GM19099 (cell line): Measurements from ENCODE around the gene NKAIN1.

Experiments
- POLR2A ChIP-seq: IDR thresholded peaks from 3 replicates; pipeline ENCODE4 v1.6.1; 2011; ENCODE audit warnings: low read depth; ENCODE audit not compliant: insufficient read length; ENCODE audit errors: extremely low read depth

The NKAIN1 gene

GRCh38 chr1:31214316-31215064, 25.2 kb downstream of the NKAIN1 start:
- TF ChIP-seq POLR2A, result no peak

DNA sequence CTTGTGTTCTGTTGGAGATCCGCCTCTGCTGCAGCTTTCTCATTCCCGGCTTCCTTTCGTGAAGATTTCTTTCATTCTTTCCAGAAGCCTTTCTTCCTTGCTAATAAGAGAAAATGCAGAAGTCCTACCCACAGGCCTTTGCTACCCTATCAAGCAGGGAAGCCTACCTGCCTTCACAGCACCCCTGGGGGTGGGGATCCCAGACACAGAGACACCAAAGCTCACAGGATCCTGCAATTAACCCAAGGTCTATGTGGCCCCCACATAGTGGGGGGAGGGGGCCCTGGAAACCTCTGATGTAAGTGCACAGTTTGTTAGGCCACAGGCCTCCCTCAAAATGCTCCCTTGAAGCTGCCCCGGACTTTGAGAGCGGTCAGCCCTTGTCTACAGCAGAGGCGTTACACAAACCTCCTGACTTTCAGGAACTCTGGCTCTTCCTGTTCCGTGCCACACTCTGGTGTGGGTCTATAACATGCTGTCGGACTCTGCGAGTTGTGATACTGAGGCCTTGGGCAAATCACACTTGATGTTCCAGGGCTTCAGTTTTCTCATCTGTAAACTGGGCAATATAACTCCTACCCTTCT, 31.2 kb downstream of the NKAIN1 start:
- no peak for TF ChIP-seq POLR2A

DNA sequence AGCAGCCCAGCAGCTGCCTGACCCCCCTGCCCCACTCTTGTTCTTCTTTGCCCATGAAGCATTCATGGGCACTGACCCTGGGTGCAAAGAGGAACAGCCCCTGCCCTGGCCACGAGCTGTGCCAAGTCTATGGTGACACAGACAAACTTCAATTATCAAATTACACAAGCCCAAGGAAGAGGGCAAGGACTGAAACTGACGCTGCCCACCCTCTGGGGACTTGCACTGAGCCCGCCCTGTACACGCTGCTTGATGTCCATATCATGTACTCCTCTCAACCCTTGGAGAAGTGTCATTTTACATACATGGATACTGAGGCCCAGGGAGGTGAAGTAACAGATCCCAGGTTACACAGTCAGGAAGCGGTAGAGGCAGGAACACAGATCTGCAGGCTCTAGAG, 32.1 kb downstream of the NKAIN1 start:
- no peak for TF ChIP-seq POLR2A

- TF ChIP-seq POLR2A, result no peak
These were observed 32.6 kb downstream of the NKAIN1 start for GRCh38 chr1:31207046-31207445.

DNA sequence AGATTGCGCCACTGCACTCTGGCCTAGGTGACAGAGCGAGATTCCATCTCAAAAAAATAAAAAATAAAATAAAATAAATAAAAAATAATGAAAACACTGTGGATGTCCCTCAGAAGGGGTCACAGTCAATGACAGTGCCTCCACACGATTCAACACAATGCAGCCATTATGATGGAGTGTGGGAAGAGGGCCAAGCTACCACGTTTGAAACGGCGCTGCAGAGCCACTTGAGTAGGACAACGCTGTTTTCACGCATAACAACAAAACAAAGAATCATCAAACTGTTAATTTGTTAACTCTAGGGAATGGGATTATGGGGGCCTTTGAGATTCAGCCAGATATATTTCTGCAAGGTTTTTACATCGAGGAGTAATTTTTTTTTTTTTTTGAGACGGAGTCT, 36.5 kb downstream of the NKAIN1 start:
- no peak for TF ChIP-seq POLR2A

DNA sequence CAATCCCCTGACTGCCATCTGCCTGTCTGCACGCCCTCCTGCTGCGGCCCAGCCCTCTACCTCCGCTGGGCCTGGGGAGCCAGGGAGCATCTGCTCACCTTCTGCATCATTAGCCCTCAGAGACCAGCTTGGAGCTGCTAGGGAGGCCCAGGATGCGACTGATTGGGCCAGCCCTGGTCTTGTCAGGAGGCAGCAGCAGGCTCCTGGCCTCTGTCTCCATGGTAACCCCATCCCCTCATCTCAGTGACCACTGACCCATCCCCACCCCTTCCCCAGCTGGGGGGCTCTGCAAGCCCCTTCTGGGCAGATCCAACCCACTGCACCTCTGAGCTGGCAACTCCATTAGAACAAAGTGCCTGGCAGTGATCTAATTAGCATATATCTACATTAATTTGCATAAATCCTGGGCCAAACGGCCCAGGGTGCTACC, 37.7 kb downstream of the NKAIN1 start:
- TF ChIP-seq POLR2A, result no peak

GRCh38 chr1:31199949-31200348, 39.7 kb downstream of the NKAIN1 start:
- TF ChIP-seq POLR2A, result no peak

DNA sequence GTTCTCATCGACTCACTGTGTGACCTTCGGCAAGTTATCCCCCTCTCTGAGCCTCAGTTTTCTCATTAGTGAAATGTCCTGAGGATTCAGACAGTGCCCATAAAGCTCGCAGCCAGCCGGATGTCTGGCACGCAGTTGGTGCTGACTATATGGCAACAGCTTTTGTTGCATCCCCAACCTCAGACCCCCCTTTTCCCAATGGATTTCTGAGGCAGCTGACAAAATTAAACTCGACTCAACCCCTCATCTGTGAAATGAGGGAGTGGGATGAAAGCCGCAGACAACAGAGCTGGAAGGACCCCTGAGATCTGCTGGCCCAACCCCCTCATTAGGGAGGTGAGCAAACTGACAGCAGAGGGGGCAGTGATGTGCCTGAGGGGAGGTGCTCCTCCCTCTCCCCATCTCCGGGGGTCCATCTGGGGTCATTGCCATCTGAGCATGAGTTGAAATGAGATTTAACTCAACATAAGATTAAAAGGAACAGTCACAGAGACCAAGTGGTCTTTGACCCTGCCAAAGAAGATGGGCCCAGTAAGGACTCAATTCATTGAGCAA, 40.4 kb downstream of the NKAIN1 start:
- no peak for TF ChIP-seq POLR2A

- no peak for TF ChIP-seq POLR2A
These were observed 41.1 kb downstream of the NKAIN1 start for GRCh38 chr1:31198600-31198999.

DNA sequence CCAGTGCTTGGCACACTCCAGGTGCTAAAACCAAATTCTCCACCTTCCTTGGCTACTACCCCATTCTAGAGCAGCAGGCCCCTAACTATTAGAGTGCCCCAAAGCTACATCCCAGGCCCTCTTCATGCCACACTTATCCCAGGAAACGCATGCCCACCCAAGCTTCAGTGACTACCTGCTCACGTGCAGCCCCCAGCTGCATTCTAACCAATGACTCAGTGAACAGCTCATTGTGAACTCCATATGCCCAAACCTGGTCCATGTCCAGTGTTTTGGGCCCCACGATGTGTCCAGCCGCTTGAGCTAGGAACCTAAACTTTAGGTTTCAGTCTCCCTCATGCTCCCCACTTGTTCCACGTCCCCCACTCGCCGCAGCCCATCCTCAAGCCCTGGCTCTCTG, 41.5 kb downstream of the NKAIN1 start:
- TF ChIP-seq POLR2A, result no peak

GRCh38 chr1:31196685-31197084, 43.0 kb downstream of the NKAIN1 start:
- TF ChIP-seq POLR2A, result no peak

DNA sequence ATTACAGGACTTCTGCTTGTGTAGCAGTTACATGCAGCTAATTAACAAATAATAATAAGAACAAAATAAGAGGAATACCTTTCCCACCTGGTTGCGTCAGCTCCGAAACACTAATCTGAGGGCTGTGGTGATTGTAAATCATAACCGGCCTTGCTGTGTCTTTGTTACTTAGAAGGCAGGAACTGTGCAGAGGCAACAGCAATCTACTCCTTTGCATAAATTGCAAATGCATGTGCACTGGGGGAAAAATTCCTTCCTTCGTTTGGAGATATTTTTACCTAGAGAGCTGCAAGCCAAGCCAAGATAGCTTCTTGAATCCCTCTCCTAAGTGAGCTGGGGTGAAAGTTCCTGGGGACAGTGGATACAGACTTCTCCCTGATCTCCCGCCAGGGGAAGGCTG, 46.0 kb downstream of the NKAIN1 start:
- no peak for TF ChIP-seq POLR2A

GRCh38 chr1:31191281-31191680, 48.4 kb downstream of the NKAIN1 start:
- no peak for TF ChIP-seq POLR2A

DNA sequence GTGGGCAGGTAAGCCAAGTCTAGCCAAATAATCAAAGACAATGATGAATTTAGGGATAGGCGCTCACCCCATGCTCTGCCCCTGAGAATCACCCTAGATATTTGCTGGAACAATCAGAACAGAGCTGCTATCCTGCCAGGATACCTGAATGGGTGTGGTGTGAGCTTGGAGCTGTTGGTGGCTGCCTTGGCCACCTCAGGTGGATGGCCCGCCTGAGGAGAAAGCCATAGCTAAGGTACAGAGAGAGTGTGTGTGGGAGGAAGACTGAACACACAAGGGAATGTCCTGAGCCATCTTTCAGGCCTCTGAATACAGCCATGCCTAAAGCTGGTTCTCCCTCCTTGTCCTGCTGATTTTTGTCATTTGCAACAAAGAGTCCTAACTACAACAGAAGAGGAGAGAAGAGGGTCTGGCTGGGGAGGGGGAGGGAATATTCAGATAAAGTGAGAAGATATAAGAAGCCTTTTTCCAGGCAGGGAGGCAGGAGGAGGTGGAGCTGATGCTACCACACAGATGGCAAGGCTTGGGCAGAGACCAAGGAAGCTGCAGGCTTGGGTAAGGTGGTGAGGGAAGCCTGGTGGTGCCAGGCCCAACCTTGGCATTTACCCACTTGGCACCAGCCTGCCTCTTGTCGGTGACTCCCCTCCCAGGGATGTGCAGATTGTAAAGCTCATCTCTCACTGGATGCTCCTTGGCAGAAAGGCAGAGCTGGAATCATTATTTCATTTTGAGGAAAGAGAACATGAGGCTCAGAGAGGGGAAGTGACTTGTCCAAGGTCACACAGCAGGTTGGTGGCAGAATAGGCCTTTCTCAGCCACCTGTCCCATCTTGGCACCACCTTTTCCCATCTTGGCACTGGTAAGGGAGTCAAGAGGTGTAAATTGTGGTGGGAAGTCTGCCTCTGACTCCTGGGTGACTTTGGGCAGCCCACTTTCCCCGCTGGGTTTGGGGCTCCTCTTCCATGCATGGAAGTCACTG, 49.7 kb downstream of the NKAIN1 start:
- TF ChIP-seq POLR2A, result no peak

DNA sequence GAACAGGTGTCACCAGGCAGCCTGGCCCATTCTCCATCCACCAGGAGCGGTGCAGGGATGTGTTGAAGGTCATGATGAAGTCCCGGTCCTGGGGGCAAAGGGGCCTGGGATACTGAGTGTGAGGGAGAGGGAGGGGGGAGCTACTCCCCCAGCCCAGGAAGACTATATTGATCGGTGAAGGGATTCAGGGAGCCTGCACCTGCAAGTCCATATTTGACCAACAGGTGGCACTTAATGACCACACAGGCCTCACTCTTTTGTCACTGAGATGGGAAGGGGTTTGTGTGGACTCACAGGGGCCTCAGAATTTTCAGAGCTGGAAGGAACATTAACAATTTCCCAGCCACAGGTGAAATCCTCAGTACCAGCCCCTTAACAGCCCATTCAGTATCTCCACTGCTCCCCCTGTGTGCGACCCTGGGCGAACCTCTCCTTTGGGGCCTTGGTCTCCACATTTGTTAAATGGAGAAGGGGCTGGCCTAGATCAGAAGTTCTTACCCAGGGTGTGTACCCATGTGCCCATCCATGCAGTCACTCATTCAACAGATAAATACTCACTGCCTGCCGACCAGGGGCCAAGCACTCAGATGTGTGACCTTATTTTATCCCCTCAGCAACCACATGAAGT, 55.6 kb downstream of the NKAIN1 start:
- no peak for TF ChIP-seq POLR2A
